Measurements from ENCODE around the gene HCN1. TPM values are rescaled to one million over a fixed set of nuclear protein-coding genes. Genes with fewer than 3 reads are reported as not detected.

The HCN1 gene
- total and polyA plus RNA-seq, 2 of the 13 experiments (the other 11 are each of a cell fraction or from before 2014, with no cell fraction given), result not detected

DNA sequence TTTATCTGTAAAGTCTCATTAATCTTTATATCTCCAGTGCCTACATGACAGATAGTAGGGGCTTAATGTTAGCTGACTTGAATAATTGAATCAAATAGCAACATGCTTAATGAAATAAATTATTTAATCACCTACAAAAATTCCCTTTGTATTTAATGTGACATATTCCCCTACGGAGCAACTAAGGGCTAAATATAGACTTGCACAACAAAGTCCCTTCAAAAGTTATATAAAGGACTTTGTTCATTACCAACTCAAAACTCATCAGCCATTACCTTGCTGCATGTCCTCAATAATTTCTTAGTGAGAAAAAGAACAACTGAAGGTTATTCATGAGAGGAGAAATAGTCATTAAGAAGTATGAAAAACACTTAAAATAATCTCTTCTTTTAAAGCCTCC lies 424.6 kb downstream of the HCN1 start:
- Histone ChIP-seq H4K20me1 (ENCODE audit: insufficient read depth, low read length) (no peaks in the 10 kb centered on the region), H3K4me3 (replicated peaks in 1 of 3; ENCODE audit: insufficient read depth in 1 of 3, low read depth in 2 of 3, low read length in 3 of 3) (no peak overlapping the region), H3K27me3 (ENCODE audit: control insufficient read depth in 1 of 2, insufficient read depth in 2 of 2, low read length in 2 of 2) (no peaks in the 10 kb centered on the region), H2AFZ (ENCODE audit: low read length) (no peak overlapping the region), H3K4me1 (ENCODE audit: insufficient read depth, low read length) (no peaks in the 10 kb centered on the region), H3K27ac (ENCODE audit: extremely low read length, insufficient read depth, low read length) (no peak overlapping the region), H3K79me2 (ENCODE audit: insufficient read depth, low read length) (no peaks in the 10 kb centered on the region), H3K9ac (ENCODE audit: insufficient read depth, low read depth, low read length) (no peak overlapping the region), H3K9me3 (ENCODE audit: low read length) (peaks cover 67% of the 10 kb centered on the region), H3K4me2 (ENCODE audit: low read depth, low read length) (no peak overlapping the region), H3K36me3 (replicated peaks in 1 of 2; ENCODE audit: control insufficient read depth in 1 of 2, insufficient read depth in 2 of 2, low read length in 2 of 2) (no peaks in the 10 kb centered on the region)
- no TSS peak for BruUV-seq (replicated peaks)
- 2% methylated on average over 1 of the region's 1 CpG for WGBS (ENCODE audit: low lambda C conversion rate)
- ATAC-seq, result no peak
- in situ Hi-C loops (cut with HindIII; ENCODE audit: extremely low pct_ligation_motif_present, low pct_unique_long_range_greater_than_20kb), result no loop called here
- intact Hi-C loops (cut with micrococcal nuclease; ENCODE audit: unreplicated experiment), result no loop called here
- CTCF ChIA-PET (ENCODE audit: low intra/inter-chr PET ratio, low total read pairs), result no interaction called here
- POLR2A ChIA-PET, result no interaction called here
- DNase-seq (ENCODE audit: low spot score), result no peak
- TF ChIP-seq AGO1 (IDR thresholded peaks at IDR 0.05; ENCODE audit: low read depth, low read length, poor library complexity, severe bottlenecking), result no peak
- TF ChIP-seq KMT2B (CRISPR knock-in tag; IDR thresholded peaks at IDR 0.05), result no peak
- no peak for TF ChIP-seq ZNF496 (CRISPR knock-in tag; IDR thresholded peaks at IDR 0.05; ENCODE audit: insufficient replicate concordance)
- FAIRE-seq, result no peak

DNA sequence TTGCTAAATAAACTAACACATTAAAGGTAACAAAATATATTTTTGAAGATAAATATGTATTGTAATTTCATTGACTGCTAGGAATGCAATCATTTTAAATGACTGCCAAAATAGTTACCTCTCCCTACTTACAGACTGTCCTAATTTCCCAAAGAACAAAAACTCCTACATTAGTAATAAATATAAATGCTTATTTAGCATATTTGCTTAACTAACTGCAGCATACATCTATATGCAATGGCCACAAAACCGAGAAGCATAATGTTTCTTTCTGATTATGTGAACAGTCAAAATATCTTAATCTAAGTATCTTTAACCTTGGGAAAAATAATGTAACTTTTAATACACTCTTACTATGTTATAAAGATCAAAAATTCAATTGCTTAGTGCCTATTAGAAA lies 431.7 kb downstream of the HCN1 start:
- Histone ChIP-seq H3K79me2 (ENCODE audit: insufficient read depth, low read length) (no peaks in the 10 kb centered on the region), H3K4me1 (ENCODE audit: insufficient read depth, low read length) (no peaks in the 10 kb centered on the region), H3K9me3 (ENCODE audit: low read length) (peaks cover 55% of the 10 kb centered on the region), H4K20me1 (ENCODE audit: insufficient read depth, low read length) (no peaks in the 10 kb centered on the region), H3K9ac (ENCODE audit: insufficient read depth, low read depth, low read length) (no peak overlapping the region), H3K4me2 (ENCODE audit: low read depth, low read length) (no peak overlapping the region), H3K4me3 (replicated peaks in 1 of 3; ENCODE audit: insufficient read depth in 1 of 3, low read depth in 2 of 3, low read length in 3 of 3) (no peak overlapping the region), H3K36me3 (replicated peaks in 1 of 2; ENCODE audit: control insufficient read depth in 1 of 2, insufficient read depth in 2 of 2, low read length in 2 of 2) (no peaks in the 10 kb centered on the region), H3K27me3 (ENCODE audit: control insufficient read depth in 1 of 2, insufficient read depth in 2 of 2, low read length in 2 of 2) (no peaks in the 10 kb centered on the region), H2AFZ (ENCODE audit: low read length) (no peak overlapping the region), H3K27ac (ENCODE audit: extremely low read length, insufficient read depth, low read length) (no peak overlapping the region)
- POLR2A ChIA-PET, result no interaction called here
- ATAC-seq, result no peak
- BruUV-seq (replicated peaks), result no TSS peak
- WGBS (ENCODE audit: low lambda C conversion rate), result 0% methylated on average over 1 of the region's 1 CpG
- DNase-seq (ENCODE audit: low spot score), result no peak
- TF ChIP-seq MAFF (IDR thresholded peaks at IDR 0.05; ENCODE audit: low read depth, low read length) (peak; percentile 75), MAFK (conservative IDR thresholded peaks at IDR 0.05 in 1 of 2, IDR thresholded peaks at IDR 0.05 in 1 of 2; ENCODE audit: low read length in 2 of 2) (peak; percentile 67 to 72)
- TF ChIP-seq, protein P1, sequence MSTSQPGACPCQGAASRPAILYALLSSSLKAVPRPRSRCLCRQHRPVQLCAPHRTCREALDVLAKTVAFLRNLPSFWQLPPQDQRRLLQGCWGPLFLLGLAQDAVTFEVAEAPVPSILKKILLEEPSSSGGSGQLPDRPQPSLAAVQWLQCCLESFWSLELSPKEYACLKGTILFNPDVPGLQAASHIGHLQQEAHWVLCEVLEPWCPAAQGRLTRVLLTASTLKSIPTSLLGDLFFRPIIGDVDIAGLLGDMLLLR (CRISPR knock-in tag; IDR thresholded peaks at IDR 0.05), result no peak
- CTCF ChIA-PET (ENCODE audit: low intra/inter-chr PET ratio, low total read pairs), result no interaction called here
- intact Hi-C loops (cut with micrococcal nuclease; ENCODE audit: unreplicated experiment), result no loop called here
- no peak for FAIRE-seq
- in situ Hi-C loops (cut with HindIII; ENCODE audit: extremely low pct_ligation_motif_present, low pct_unique_long_range_greater_than_20kb), result no loop called here

Measured in HepG2 (cell line).